NCI-H774 (cell line): ENCODE measurements around the gene NKD1.

Experiments used
- DNase-seq: peaks from one replicate; lab custom pipeline; 2025; lab: John Stamatoyannopoulos, UW

The NKD1 gene

GRCh38 chr16:50600582-50601283 lies 52.5 kb downstream of the NKD1 start:
- DNase-seq, result no peak

GRCh38 chr16:50601341-50601740 lies 53.1 kb downstream of the NKD1 start:
- no peak for DNase-seq

- DNase-seq, result no peak
These were observed 53.9 kb downstream of the NKD1 start for GRCh38 chr16:50602126-50602525.

- no peak for DNase-seq
These were observed 54.5 kb downstream of the NKD1 start for GRCh38 chr16:50602531-50603205.

- no peak for DNase-seq
These were observed 55.2 kb downstream of the NKD1 start for GRCh38 chr16:50603206-50604064.

GRCh38 chr16:50604065-50604418 lies 55.8 kb downstream of the NKD1 start:
- DNase-seq, result no peak

GRCh38 chr16:50604610-50605009 lies 56.4 kb downstream of the NKD1 start:
- DNase-seq, result no peak

GRCh38 chr16:50605733-50606430 lies 57.7 kb downstream of the NKD1 start:
- no peak for DNase-seq

GRCh38 chr16:50606431-50607050 lies 58.3 kb downstream of the NKD1 start:
- no peak for DNase-seq

- no peak for DNase-seq
These were observed 58.8 kb downstream of the NKD1 start for GRCh38 chr16:50607051-50607431.

GRCh38 chr16:50607447-50607846 lies 59.3 kb downstream of the NKD1 start:
- DNase-seq, result no peak

GRCh38 chr16:50607970-50608557 lies 59.9 kb downstream of the NKD1 start:
- no peak for DNase-seq

- DNase-seq, result no peak
These were observed 60.9 kb downstream of the NKD1 start for GRCh38 chr16:50609049-50609448.

- DNase-seq, result no peak
These were observed 61.3 kb downstream of the NKD1 start for GRCh38 chr16:50609471-50609870.

GRCh38 chr16:50610331-50611262 lies 62.4 kb downstream of the NKD1 start:
- no peak for DNase-seq

- no peak for DNase-seq
These were observed 63.2 kb downstream of the NKD1 start for GRCh38 chr16:50611332-50611934.

GRCh38 chr16:50611995-50612848 lies 64.0 kb downstream of the NKD1 start:
- no peak for DNase-seq

- no peak for DNase-seq
These were observed 64.6 kb downstream of the NKD1 start for GRCh38 chr16:50612849-50613198.
